PFSK-1 (cell line): ENCODE measurements around the gene RNF113A.

Source experiments
- FOXP2 ChIP-seq: optimal IDR thresholded peaks from 2 replicates; pipeline ENCODE3; 2011; ENCODE audit warnings: borderline replicate concordance, control low read depth, inconsistent platforms; ENCODE audit not compliant: insufficient read depth; ENCODE audit errors: extremely low read length, extremely low read depth
- POLR2AphosphoS5 ChIP-seq: IDR thresholded peaks from 2 replicates; pipeline ENCODE4 v1.6.1; 2012; ENCODE audit warnings: low read depth, mild to moderate bottlenecking, control low read depth, low read length, moderate library complexity
- SIN3A ChIP-seq: IDR thresholded peaks from 2 replicates; pipeline ENCODE4 v1.6.1; 2012; ENCODE audit warnings: mild to moderate bottlenecking, low read length, moderate library complexity, borderline replicate concordance; ENCODE audit not compliant: insufficient read depth
- TAF1 ChIP-seq: IDR thresholded peaks from 2 replicates; pipeline ENCODE4 v1.6.1; 2012; ENCODE audit warnings: low read length, control low read depth, borderline replicate concordance; ENCODE audit not compliant: insufficient read depth
- TF ChIP-seq, protein P1 (sequence below), 2 experiments: IDR thresholded peaks; 2 replicates each; pipeline versions ENCODE4 v1.6.1 to v1.8.0; 2011 to 2012; ENCODE audit warnings: low read depth in 2 of 2, low read length in 2 of 2, control low read depth in 1 of 2, inconsistent platforms in 1 of 2, mild to moderate bottlenecking in 1 of 2, moderate library complexity in 1 of 2; ENCODE audit not compliant: insufficient read depth in 1 of 2

The RNF113A gene

DNA sequence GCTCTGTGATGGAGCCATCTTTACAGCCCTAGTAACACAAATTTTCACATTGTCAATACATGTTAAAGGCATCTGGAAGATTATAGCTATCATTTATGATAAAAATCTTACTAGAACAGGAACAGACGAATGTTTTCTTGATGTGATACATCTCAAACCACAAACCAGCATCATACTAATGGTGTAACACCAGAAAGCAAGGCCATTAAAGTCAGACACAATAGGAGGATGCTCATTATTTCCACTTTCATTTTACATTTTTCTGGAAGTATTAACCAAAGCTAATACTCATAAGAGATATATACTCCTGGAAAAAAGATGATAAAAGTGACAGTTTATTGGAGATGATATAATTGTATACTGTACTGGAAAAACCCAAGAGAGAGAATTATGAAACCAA lies 29.4 kb upstream of the RNF113A start:
- no peak for TF ChIP-seq POLR2AphosphoS5
- no peak for TF ChIP-seq TAF1
- no peak for TF ChIP-seq SIN3A
- TF ChIP-seq, protein P1, sequence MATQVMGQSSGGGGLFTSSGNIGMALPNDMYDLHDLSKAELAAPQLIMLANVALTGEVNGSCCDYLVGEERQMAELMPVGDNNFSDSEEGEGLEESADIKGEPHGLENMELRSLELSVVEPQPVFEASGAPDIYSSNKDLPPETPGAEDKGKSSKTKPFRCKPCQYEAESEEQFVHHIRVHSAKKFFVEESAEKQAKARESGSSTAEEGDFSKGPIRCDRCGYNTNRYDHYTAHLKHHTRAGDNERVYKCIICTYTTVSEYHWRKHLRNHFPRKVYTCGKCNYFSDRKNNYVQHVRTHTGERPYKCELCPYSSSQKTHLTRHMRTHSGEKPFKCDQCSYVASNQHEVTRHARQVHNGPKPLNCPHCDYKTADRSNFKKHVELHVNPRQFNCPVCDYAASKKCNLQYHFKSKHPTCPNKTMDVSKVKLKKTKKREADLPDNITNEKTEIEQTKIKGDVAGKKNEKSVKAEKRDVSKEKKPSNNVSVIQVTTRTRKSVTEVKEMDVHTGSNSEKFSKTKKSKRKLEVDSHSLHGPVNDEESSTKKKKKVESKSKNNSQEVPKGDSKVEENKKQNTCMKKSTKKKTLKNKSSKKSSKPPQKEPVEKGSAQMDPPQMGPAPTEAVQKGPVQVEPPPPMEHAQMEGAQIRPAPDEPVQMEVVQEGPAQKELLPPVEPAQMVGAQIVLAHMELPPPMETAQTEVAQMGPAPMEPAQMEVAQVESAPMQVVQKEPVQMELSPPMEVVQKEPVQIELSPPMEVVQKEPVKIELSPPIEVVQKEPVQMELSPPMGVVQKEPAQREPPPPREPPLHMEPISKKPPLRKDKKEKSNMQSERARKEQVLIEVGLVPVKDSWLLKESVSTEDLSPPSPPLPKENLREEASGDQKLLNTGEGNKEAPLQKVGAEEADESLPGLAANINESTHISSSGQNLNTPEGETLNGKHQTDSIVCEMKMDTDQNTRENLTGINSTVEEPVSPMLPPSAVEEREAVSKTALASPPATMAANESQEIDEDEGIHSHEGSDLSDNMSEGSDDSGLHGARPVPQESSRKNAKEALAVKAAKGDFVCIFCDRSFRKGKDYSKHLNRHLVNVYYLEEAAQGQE (IDR thresholded peaks at IDR 0.05; ENCODE audit: insufficient read depth in 1 of 2, low read depth in 2 of 2, low read length in 2 of 2), result no peak
- TF ChIP-seq FOXP2, result no peak

DNA sequence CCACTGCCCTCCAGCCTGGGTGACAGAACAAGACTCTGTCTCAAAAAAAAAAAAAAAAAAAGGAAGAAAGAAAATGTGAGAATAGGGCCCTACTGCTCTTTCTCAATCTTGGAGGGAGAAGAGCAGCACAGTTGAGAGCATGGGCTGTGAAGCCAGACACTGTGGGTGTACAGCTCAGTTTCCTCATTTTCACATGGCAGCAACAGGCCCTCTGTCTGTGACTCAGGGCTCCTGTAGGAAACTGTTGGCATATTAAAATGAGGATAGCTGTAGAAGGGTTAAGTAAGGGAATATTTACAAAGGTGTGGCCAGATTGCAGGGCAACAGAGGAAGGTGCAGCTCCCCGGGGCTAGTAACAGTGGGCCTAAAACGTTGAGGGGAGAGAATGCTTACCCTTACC lies 27.6 kb upstream of the RNF113A start:
- no peak for TF ChIP-seq TAF1
- TF ChIP-seq SIN3A, result no peak
- no peak for TF ChIP-seq POLR2AphosphoS5
- no peak for TF ChIP-seq FOXP2
- TF ChIP-seq, protein P1 (IDR thresholded peaks at IDR 0.05; ENCODE audit: insufficient read depth in 1 of 2, low read depth in 2 of 2, low read length in 2 of 2), result no peak

DNA sequence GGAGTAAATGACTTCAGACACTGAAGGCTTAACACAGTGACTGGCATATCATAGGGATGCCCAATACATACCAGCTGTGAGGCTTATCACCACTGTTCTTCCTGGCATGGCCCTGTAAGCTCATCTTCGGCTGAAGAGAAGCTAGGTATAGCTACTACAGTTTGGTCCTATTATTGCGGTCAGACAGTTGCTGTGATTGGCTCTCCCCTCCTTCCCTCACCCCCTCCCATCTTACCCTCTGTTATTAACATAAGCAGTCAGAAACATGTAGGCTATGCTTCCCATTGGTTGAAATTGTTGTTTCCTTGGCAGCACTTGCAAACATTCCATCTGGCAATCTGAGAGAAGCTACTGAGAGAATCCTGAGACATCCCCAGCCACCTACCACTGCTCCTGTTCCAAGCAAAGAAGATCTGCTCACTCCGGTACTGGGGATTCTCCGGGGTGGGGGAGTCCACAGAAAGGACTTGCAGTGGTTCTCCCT lies 24.4 kb upstream of the RNF113A start, which contains the start of gene AKAP14:
TSS of gene AKAP14 (plus strand) at position 51 of the 484 bp plus-strand sequence. CDS start 7,331 bp downstream, outside the sequence.
- TF ChIP-seq SIN3A (no peak), FOXP2 (no peak), TAF1 (no peak), POLR2AphosphoS5 (no peak)
- TF ChIP-seq, protein P1 (IDR thresholded peaks at IDR 0.05; ENCODE audit: insufficient read depth in 1 of 2, low read depth in 2 of 2, low read length in 2 of 2), result no peak

DNA sequence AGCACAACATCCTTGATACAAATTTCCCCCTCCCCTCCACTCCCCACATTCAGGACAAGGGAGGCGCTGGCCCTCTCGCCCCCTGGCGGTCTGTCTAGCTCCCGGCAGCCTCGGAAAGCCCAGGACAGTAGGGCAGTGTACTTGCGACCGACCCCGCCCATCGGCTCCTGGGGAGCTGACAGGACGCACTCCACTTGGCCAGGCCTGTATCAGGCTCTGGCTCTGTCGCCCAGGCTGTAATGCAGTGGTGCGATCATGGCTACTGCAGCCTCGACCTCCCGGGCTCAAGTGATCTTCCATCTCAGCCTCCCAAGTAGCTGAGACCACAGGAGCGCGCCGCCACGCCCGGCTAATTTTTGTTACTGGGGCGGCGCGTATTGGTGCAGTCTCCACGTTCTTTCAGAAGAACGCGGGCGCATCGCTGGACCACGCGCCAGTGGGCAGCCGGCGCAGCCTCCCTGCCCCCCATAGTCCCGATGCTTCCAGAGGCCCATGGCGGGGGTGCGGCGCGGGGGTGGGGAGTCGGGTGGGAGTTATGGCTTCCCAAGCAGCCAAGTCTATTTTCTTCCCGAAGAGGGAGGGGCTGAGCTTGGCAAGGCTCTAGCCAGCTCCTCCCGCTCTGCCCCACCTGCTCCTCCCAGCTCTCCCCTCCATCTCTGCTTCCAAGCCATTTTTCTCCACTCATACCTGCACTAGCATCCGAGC lies 16.3 kb upstream of the RNF113A start:
- TF ChIP-seq TAF1 (no peak), POLR2AphosphoS5 (no peak)

DNA sequence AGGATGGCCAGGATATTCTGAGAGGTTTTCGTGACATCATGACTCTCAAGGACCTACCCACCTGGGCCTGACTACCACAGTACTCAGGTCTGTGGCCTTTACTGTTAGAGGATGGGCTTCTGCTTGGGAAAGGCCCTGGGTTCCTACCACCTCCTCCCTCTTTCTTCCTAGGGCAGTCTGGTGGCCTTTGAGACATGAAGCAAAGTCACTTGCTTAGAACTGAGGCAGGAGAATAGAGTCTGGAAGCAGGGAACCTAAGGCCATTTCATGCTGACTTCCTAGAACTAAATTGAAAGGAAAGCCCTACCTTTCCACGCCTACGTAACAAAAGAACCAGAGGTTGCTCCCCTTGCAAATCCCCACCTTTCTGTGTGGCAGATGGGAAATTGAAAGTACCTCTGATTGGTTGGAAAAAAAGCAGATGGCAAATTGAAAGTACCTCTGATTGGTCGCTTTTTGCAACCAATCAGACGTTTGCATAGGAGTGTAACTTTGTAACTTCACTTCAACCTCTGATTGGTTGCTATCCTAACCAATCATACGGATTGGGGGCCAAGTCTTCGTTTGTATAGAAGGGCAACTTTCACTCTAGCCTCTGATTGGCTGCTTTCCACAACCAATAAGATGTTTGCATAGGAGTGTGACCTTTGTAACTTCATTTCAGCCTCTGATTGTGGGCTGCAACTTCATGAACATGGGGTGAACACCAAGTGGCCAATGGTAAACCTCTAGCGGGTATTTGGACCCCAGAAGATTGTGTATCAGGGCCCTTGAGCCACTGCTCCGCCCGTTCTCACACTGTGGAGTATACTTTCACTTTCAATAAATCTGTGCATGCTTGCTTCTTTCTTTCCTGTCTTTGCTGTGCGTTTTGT lies 14.3 kb upstream of the RNF113A start:
- TF ChIP-seq FOXP2 (no peak), SIN3A (no peak), POLR2AphosphoS5 (no peak), TAF1 (no peak)
- TF ChIP-seq, protein P1 (IDR thresholded peaks at IDR 0.05; ENCODE audit: insufficient read depth in 1 of 2, low read depth in 2 of 2, low read length in 2 of 2), result no peak
